Calu3 (cell line): Measurements from ENCODE around the gene HIVEP3. TPM values are rescaled to one million over a fixed set of nuclear protein-coding genes. Genes with fewer than 3 reads are reported as not detected.

ENCODE experiments used
- BruUV-seq: library from RNA; stranded (reverse); fragments of 400-500 nt; replicated peaks from 2 replicates; lab custom pipeline; 2021; lab: Mats Ljungman, UMichigan
- CTCF ChIA-PET: fragments of 300-600 bp; sonication (Branson Sonifier 250); formaldehyde crosslinking; loops from one replicate; lab custom pipeline; 2022; ENCODE audit warnings: antibody characterized with exemption; lab: Charles Lee
- DNase-seq: peaks from one replicate; pipeline ENCODE4 v3.0.0; 2022
- H3K27ac Mint-ChIP-seq: one replicate; pipeline ENCODE4 v1.8.0; 2022; ENCODE audit warnings: mixed read lengths; ENCODE audit not compliant: unreplicated experiment
- H3K27me3 Mint-ChIP-seq: one replicate; pipeline ENCODE4 v1.8.0; 2022; ENCODE audit warnings: mixed read lengths; ENCODE audit not compliant: unreplicated experiment
- H3K36me3 Mint-ChIP-seq: one replicate; pipeline ENCODE4 v1.8.0; 2022; ENCODE audit warnings: mild to moderate bottlenecking, moderate library complexity, mixed read lengths; ENCODE audit not compliant: insufficient read depth, unreplicated experiment
- H3K4me1 Mint-ChIP-seq: one replicate; pipeline ENCODE4 v1.8.0; 2022; ENCODE audit warnings: mild to moderate bottlenecking, low read depth, mixed read lengths; ENCODE audit not compliant: unreplicated experiment
- H3K4me3 Mint-ChIP-seq: one replicate; pipeline ENCODE4 v1.8.0; 2022; ENCODE audit warnings: mild to moderate bottlenecking, low read depth, moderate library complexity, mixed read lengths; ENCODE audit not compliant: unreplicated experiment
- H3K9me3 Mint-ChIP-seq: one replicate; pipeline ENCODE4 v1.8.0; 2022; ENCODE audit warnings: low read depth, mixed read lengths; ENCODE audit not compliant: unreplicated experiment
- intact Hi-C: fragments of 100-400 bp; cut with micrococcal nuclease; formaldehyde crosslinking; loops from one replicate; pipeline ENCODE4 v1.10.0; 2022; ENCODE audit not compliant: unreplicated experiment
- total RNA-seq: library from RNA; stranded (reverse); gene quantifications from 2 replicates; pipeline ENCODE4 v1.2.3, GENCODE V29; 2022
- TF ChIP-seq, protein P1 (sequence below): fragments of 200-600 bp; IDR thresholded peaks from one replicate; pipeline ENCODE4 v1.8.0; 2022; ENCODE audit warnings: antibody characterized with exemption; ENCODE audit not compliant: unreplicated experiment

The HIVEP3 gene
- total RNA-seq, 1 experiment from 2014 or later, result 9.0 TPM

DNA sequence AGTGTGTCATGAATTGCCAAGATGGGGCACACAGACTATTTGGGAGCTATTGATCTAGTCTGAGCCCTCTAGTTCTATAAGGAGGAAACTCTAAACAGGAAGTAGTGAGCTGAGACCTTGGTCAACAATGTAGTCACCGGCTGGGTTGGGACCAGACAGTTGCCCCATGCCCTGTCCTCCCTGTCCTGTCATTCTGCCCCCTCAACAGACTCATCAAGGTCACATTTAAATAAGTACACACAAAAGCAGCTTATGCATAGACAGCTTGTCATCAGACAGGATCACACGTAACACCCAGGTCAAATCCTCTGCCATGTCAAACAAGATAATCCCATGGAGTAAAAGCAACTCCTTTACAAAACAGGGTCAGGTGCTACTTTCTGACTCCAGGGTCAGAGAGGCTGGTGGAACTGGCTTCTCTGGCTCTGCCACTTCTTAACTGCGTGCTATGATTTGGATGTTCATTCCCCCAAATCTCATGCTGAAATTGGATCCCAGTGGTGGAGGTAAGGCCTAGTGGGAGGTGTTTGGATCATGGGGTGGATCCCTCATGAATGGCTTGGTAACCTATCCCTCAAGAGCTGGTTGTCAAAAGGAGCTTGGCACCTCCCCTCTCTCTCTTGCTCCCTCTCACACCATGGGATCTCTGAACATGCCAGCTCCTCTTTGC lies 128.9 kb downstream of the HIVEP3 start:
- CTCF ChIA-PET, result interaction anchor here (0.6 kb wide), 1 partner anchor 467 kb away, joined by 3 read pairs; no protein-coding TSS in a partner anchor
- BruUV-seq, result no TSS peak

DNA sequence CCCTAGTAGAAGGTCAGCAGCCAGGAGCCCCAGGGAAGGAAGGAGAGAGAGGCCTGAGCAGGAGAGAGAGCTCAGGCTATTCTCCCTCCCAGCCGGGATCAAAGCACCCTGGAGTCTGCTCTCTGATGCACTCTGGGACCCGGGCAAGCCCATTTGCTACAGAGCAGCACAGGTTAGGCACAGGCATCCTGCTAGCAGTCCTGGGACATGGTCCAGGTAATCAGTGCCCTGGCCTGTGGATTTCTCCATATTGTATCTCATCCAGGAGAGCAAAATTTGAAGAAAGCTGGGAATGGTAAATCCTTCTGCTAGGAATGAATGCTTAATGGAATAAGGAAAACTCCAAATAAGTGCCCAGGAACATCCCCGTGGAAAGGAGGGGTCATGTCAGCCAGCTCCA lies 130.3 kb downstream of the HIVEP3 start:
- no peaks in the 10 kb centered on the region for H3K27me3 Mint-ChIP-seq
- no peak overlapping the region for H3K27ac Mint-ChIP-seq
- H3K36me3 Mint-ChIP-seq, result no peaks in the 10 kb centered on the region
- H3K4me3 Mint-ChIP-seq, result no peak overlapping the region
- no peak for DNase-seq
- CTCF ChIA-PET, result no interaction called here
- no TSS peak for BruUV-seq
- no peaks in the 10 kb centered on the region for H3K9me3 Mint-ChIP-seq
- intact Hi-C loops, result no loop called here
- TF ChIP-seq, protein P1, sequence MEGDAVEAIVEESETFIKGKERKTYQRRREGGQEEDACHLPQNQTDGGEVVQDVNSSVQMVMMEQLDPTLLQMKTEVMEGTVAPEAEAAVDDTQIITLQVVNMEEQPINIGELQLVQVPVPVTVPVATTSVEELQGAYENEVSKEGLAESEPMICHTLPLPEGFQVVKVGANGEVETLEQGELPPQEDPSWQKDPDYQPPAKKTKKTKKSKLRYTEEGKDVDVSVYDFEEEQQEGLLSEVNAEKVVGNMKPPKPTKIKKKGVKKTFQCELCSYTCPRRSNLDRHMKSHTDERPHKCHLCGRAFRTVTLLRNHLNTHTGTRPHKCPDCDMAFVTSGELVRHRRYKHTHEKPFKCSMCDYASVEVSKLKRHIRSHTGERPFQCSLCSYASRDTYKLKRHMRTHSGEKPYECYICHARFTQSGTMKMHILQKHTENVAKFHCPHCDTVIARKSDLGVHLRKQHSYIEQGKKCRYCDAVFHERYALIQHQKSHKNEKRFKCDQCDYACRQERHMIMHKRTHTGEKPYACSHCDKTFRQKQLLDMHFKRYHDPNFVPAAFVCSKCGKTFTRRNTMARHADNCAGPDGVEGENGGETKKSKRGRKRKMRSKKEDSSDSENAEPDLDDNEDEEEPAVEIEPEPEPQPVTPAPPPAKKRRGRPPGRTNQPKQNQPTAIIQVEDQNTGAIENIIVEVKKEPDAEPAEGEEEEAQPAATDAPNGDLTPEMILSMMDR, result no peak
- H3K4me1 Mint-ChIP-seq, result peaks cover 5% of the 10 kb centered on the region

More for the DNA sequence above, 128.9 kb downstream of the HIVEP3 start:
- H3K4me3 Mint-ChIP-seq, result no peak overlapping the region
- TF ChIP-seq, protein P1, result no peak
- DNase-seq, result no peak
- H3K36me3 Mint-ChIP-seq, result no peaks in the 10 kb centered on the region
- no peaks in the 10 kb centered on the region for H3K27me3 Mint-ChIP-seq
- no peaks in the 10 kb centered on the region for H3K9me3 Mint-ChIP-seq
- no peak overlapping the region for H3K27ac Mint-ChIP-seq
- no peaks in the 10 kb centered on the region for H3K4me1 Mint-ChIP-seq
- intact Hi-C loops, result no loop called here

DNA sequence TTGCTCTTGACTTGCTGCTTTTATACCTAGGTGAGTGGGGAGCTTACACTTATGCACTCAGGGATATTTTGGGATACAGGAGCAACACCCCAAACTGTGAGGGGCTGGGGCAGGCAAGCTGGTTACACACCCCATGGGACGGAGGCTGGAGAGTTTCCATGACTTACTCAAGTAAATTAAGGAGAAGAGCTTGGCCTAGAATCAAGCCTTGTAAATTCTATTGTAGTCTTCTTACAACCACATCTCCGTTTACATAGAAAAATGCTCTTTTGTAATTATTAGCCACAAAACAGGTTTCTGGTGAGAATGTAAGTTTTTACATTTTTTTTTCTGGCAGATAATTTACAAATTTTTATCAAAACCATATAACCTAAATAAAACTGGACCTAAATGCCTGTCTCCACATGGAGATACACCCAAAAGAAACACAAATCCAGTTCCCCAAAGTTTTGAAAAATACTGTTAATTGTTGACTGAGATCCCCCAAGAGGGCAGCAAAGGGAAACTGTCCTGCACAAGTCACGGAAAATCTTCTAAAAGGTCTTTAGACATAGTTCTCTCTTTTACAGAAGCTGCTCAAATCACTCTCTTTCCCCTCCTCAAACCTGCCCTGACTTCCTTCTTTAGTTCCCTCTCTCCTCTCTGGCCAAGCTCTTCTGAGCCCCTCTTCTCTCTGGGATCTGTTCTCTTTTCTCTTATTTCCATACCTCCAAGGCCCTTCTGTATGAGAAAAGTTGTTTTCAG lies 134.0 kb downstream of the HIVEP3 start:
- intact Hi-C loops, result no loop called here
- no peak overlapping the region for H3K4me3 Mint-ChIP-seq
- DNase-seq, result no peak
- no peaks in the 10 kb centered on the region for H3K27me3 Mint-ChIP-seq
- CTCF ChIA-PET, result no interaction called here
- peaks cover 13% of the 10 kb centered on the region for H3K4me1 Mint-ChIP-seq
- no TSS peak for BruUV-seq
- no peaks in the 10 kb centered on the region for H3K36me3 Mint-ChIP-seq
- no peaks in the 10 kb centered on the region for H3K9me3 Mint-ChIP-seq
- no peak overlapping the region for H3K27ac Mint-ChIP-seq
- TF ChIP-seq, protein P1, result no peak

- CTCF ChIA-PET, result no interaction called here
- BruUV-seq, result no TSS peak
- TF ChIP-seq, protein P1, result no peak
- Mint-ChIP-seq H3K36me3 (no peaks in the 10 kb centered on the region), H3K9me3 (no peaks in the 10 kb centered on the region), H3K27me3 (no peaks in the 10 kb centered on the region), H3K4me3 (no peak overlapping the region), H3K4me1 (peaks cover 13% of the 10 kb centered on the region), H3K27ac (no peak overlapping the region)
- intact Hi-C loops, result no loop called here
- no peak for DNase-seq
Observed at GRCh38 chr1:41783189-41783639, 135.5 kb downstream of the HIVEP3 start.
